Measurements from ENCODE around the gene TSHZ2.

Gene TSHZ2

GRCh38 chr20:53438368-53438767, 466.2 kb downstream of the TSHZ2 start:
- POLR2A ChIA-PET, result no interaction called here

GRCh38 chr20:53439046-53439445, 466.9 kb downstream of the TSHZ2 start:
- no peak for DNase-seq (ENCODE audit: extremely low spot score)
- no peak for TF ChIP-seq CTCF (IDR thresholded peaks at IDR 0.05; ENCODE audit: control extremely low read depth, extremely low read depth, low read depth, missing control alignments)
- ChIA-PET POLR2A (no interaction called here), CTCF (interaction anchor here (1.0 to 1.6 kb wide), 2 partner anchors 11 to 27 kb away, joined by 3 to 4 read pairs; no protein-coding TSS in a partner anchor)

More at GRCh38 chr20:53438368-53438767, 466.2 kb downstream of the TSHZ2 start:
- DNase-seq (ENCODE audit: extremely low spot score), result no peak
- TF ChIP-seq CTCF (IDR thresholded peaks at IDR 0.05; ENCODE audit: control extremely low read depth, extremely low read depth, low read depth, missing control alignments), result no peak
- CTCF ChIA-PET, result no interaction called here

- no peak for TF ChIP-seq CTCF (IDR thresholded peaks at IDR 0.05; ENCODE audit: control extremely low read depth, extremely low read depth, low read depth, missing control alignments)
- POLR2A ChIA-PET, result no interaction called here
- DNase-seq (ENCODE audit: extremely low spot score), result no peak
- CTCF ChIA-PET, result interaction anchor here (1.0 to 1.6 kb wide), 2 partner anchors 12 to 27 kb away, joined by 3 to 4 read pairs; no protein-coding TSS in a partner anchor
Measured at GRCh38 chr20:53439616-53440015, 467.5 kb downstream of the TSHZ2 start.

- ChIA-PET CTCF (interaction anchor here (1.0 to 1.9 kb wide), 2 partner anchors 13 to 23 kb away, joined by 3 to 6 read pairs; no protein-coding TSS in a partner anchor), POLR2A (no interaction called here)
- no peak for TF ChIP-seq CTCF (IDR thresholded peaks at IDR 0.05; ENCODE audit: control extremely low read depth, extremely low read depth, low read depth, missing control alignments)
- DNase-seq (ENCODE audit: extremely low spot score), result no peak
Measured at GRCh38 chr20:53444401-53445149, 472.4 kb downstream of the TSHZ2 start.

- TF ChIP-seq CTCF (IDR thresholded peaks at IDR 0.05; ENCODE audit: control extremely low read depth, extremely low read depth, low read depth, missing control alignments), result no peak
- ChIA-PET POLR2A (no interaction called here), CTCF (interaction anchor here (1.0 kb wide), 1 partner anchor 22 kb away, joined by 3 read pairs; no protein-coding TSS in a partner anchor)
- DNase-seq (ENCODE audit: extremely low spot score), result no peak
Measured at GRCh38 chr20:53445321-53445731, 473.2 kb downstream of the TSHZ2 start.

- CTCF ChIA-PET, result no interaction called here
- no peak for DNase-seq (ENCODE audit: extremely low spot score)
- POLR2A ChIA-PET, result interaction anchor here (0.7 kb wide), 1 partner anchor 712 kb away, joined by 6 read pairs; no protein-coding TSS in a partner anchor
- no peak for TF ChIP-seq CTCF (IDR thresholded peaks at IDR 0.05; ENCODE audit: control extremely low read depth, extremely low read depth, low read depth, missing control alignments)
Measured at GRCh38 chr20:53445932-53446331, 473.8 kb downstream of the TSHZ2 start.
